Measurements from ENCODE around the gene SHBG.

Gene SHBG

DNA sequence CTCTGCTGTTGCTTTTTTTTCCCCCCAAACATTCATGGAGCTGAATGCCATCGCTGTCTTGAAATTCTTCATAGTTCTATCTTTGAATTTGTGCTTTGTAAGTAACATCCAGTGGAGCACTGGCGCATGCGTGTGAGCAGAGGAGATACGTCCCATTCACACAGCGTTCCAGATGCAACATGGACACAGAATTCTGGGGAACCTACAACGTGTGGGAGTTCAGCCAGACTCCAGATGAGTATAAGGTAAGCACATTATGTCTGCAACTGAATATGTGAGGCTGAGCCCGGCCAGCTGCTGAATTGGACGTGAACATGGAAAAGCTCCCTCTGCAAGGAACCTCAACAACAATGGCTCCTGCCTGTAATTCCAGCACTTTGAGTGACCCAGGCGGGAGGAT lies 16.5 kb downstream of the SHBG start:
- in situ Hi-C loops (cut with MboI; ENCODE audit: low sequenced_read_pairs) = no loop called here

GRCh38 chr17:7647018-7647417 lies 17.1 kb downstream of the SHBG start:
- in situ Hi-C loops (cut with MboI; ENCODE audit: low sequenced_read_pairs) = no loop called here

DNA sequence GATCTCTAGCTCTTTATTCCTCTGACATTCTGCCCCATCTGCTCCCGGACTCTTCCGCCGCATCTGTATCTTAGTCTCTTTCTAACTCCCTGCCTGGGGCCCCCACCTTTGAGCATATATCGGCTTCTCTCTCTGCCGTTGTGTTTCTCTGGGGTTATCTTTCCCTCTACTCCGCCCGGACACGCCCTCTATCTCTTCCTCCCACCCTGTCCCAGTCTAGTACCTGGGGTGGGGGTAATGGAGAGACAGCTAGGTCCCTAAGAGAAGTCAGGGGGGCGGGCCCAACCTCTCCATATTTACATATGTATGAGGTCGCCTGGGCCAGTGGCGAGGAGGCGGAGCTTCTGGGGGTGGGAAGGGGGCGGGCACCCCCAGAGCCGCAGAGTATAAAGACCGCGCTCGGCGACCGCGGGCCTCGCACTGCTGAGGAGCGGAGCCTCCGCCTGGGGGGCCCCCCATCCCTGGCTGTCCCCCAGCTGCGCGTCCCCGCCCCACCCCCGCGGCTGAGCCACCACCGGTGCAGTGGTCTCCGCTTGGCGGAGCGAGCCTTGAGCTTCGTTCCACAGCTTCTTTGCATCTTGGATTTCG lies 20.7 kb downstream of the SHBG start, which contains the start of gene ATP1B2:
Gene ATP1B2 (plus strand): TSS at position 418 of the 588 bp plus-strand sequence. CDS start 593 bp downstream, outside the sequence.
- in situ Hi-C loops (cut with MboI; ENCODE audit: low sequenced_read_pairs) = no loop called here

- in situ Hi-C loops (cut with MboI; ENCODE audit: low sequenced_read_pairs) = no loop called here
Observed at GRCh38 chr17:7651097-7651664, 21.2 kb downstream of the SHBG start.

- in situ Hi-C loops (cut with MboI; ENCODE audit: low sequenced_read_pairs) = no loop called here
Observed at GRCh38 chr17:7651665-7652387, 21.9 kb downstream of the SHBG start.

- in situ Hi-C loops (cut with MboI; ENCODE audit: low sequenced_read_pairs) = no loop called here
Observed at GRCh38 chr17:7652388-7653356, 22.7 kb downstream of the SHBG start.

DNA sequence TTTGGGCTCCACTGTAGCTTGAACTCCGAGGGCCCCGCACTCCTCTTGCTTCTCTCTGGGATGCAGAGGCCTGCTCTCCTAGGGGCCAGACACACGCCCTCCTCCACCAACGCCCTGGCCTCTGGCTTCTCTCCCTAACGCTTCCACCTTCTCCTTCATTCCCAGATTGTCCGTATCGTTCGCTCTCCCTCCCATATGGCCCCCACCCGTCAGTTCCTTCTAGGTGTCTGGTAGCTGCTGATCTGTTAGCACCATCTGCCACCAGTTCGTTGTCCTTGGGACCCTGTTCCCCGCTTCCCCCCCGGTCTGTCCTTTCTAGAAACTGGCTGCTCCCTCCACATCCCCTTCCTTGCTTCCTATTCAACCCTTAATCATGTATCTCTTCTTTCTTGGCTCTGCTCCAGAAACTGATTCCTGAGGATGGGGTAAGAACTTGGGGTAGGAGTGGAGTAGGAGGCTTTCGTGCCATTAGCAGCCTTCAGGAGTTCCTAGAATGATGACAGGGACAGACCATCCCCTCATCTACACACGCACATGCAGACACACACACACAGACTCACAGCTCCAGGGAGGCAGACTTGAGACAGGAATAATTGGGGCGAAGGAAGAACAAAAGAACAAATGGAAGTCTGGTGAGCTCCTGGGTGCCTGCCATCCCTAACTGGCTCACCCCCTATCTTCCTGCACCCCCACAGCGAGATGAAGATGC lies 25.1 kb downstream of the SHBG start:
- in situ Hi-C loops (cut with MboI; ENCODE audit: low sequenced_read_pairs) = no loop called here

GRCh38 chr17:7655541-7655840 lies 25.6 kb downstream of the SHBG start:
- in situ Hi-C loops (cut with MboI; ENCODE audit: low sequenced_read_pairs) = no loop called here

DNA sequence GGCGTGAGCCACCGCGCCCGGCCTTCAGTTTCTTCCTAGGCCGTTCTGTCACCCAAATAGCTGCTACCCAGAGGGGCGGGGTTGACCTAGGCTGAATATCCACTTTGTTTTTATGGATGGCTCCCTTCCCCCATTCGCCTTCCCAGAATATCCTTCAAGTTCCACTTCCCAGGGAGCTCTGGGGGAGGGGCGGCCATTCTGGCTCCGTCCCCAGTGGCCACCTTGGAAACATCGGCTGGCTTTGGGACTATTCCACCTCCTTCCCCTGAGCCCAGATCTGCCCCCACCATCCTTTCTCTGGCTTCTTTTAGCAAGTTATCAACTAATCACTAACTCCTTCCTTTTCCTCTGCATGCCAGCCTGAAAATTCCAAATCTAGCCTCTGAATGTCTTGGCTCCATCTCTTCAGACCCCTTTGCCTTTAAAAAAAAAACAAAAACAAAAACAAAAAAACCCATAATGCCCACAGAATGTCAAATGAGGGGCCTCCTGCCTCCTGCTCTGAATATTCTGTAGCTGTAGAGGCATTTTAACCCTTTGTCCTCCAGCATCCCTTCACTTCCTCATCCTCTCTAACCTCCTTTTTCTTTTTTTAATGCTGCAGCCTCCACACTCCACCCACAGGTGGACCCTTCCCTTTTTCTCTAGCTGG lies 27.1 kb downstream of the SHBG start:
- in situ Hi-C loops (cut with MboI; ENCODE audit: low sequenced_read_pairs) = no loop called here

GRCh38 chr17:7667656-7668406 lies 37.9 kb downstream of the SHBG start:
- in situ Hi-C loops (cut with MboI; ENCODE audit: low sequenced_read_pairs) = no loop called here

GRCh38 chr17:7668482-7668881 lies 38.5 kb downstream of the SHBG start:
- in situ Hi-C loops (cut with MboI; ENCODE audit: low sequenced_read_pairs) = no loop called here

DNA sequence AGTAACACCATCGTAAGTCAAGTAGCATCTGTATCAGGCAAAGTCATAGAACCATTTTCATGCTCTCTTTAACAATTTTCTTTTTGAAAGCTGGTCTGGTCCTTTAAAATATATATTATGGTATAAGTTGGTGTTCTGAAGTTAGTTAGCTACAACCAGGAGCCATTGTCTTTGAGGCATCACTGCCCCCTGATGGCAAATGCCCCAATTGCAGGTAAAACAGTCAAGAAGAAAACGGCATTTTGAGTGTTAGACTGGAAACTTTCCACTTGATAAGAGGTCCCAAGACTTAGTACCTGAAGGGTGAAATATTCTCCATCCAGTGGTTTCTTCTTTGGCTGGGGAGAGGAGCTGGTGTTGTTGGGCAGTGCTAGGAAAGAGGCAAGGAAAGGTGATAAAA lies 43.3 kb downstream of the SHBG start:
- in situ Hi-C loops (cut with MboI; ENCODE audit: low sequenced_read_pairs) = no loop called here

DNA sequence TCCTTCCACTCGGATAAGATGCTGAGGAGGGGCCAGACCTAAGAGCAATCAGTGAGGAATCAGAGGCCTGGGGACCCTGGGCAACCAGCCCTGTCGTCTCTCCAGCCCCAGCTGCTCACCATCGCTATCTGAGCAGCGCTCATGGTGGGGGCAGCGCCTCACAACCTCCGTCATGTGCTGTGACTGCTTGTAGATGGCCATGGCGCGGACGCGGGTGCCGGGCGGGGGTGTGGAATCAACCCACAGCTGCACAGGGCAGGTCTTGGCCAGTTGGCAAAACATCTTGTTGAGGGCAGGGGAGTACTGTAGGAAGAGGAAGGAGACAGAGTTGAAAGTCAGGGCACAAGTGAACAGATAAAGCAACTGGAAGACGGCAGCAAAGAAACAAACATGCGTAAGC lies 45.0 kb downstream of the SHBG start:
- in situ Hi-C loops (cut with MboI; ENCODE audit: low sequenced_read_pairs) = no loop called here

DNA sequence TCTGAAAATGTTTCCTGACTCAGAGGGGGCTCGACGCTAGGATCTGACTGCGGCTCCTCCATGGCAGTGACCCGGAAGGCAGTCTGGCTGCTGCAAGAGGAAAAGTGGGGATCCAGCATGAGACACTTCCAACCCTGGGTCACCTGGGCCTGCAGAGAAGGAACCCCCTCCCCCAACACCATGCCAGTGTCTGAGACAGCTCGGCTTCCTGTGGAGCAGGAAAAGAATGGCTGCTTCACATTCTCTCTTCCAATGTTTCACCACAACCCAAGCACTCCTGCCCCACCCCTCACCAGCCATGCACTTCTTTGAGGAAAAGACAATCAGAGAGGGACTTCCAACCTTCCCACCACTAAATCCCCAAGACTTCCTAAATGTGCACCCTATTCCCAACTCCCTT lies 46.6 kb downstream of the SHBG start:
- in situ Hi-C loops (cut with MboI; ENCODE audit: low sequenced_read_pairs) = no loop called here

GRCh38 chr17:7677388-7678067 lies 47.6 kb downstream of the SHBG start:
- in situ Hi-C loops (cut with MboI; ENCODE audit: low sequenced_read_pairs) = no loop called here

Data from hTERT RPE-1 (cell line).